ENCODE data around the gene PCMT1.
A peak's percentile ranks its signal among the peaks of the same experiment; 100 is the strongest.
"Not testable (repeated sequence)": the region's sequence is repeated elsewhere in the genome, so short reads cannot be mapped to it uniquely, and the experiment has no call there.

PCMT1 gene

GRCh38 chr6:149823013-149823412 is 73.5 kb downstream of the PCMT1 start:
- DNase-seq = no peak

GRCh38 chr6:149825292-149825691 is 75.8 kb downstream of the PCMT1 start:
- DNase-seq = no peak

GRCh38 chr6:149830731-149831307 is 81.3 kb downstream of the PCMT1 start:
- DNase-seq = no peak

- peak; percentile 61 to 72 for DNase-seq
These were observed 81.8 kb downstream of the PCMT1 start for GRCh38 chr6:149831308-149831820.

- DNase-seq = no peak
These were observed 84.1 kb downstream of the PCMT1 start for GRCh38 chr6:149833651-149834050.

GRCh38 chr6:149834513-149835481 is 85.3 kb downstream of the PCMT1 start:
- peak; percentile 47 to 61 for DNase-seq

GRCh38 chr6:149840345-149841075 is 91.0 kb downstream of the PCMT1 start:
- peak in 1 of 2 donors; percentile 58 for DNase-seq

- DNase-seq = no peak
These were observed 92.8 kb downstream of the PCMT1 start for GRCh38 chr6:149842331-149842730.

- DNase-seq = no peak
These were observed 93.6 kb downstream of the PCMT1 start for GRCh38 chr6:149843051-149843633.

- DNase-seq = not testable (repeated sequence)
These were observed 94.5 kb downstream of the PCMT1 start for GRCh38 chr6:149844036-149844435.

GRCh38 chr6:149844480-149844879 is 94.9 kb downstream of the PCMT1 start:
- DNase-seq = no peak

- no peak for DNase-seq
These were observed 96.0 kb downstream of the PCMT1 start for GRCh38 chr6:149845549-149845948.

- DNase-seq = no peak
These were observed 96.8 kb downstream of the PCMT1 start for GRCh38 chr6:149846321-149846720.

- no peak for DNase-seq
These were observed 98.4 kb downstream of the PCMT1 start for GRCh38 chr6:149847939-149848267.

- DNase-seq = not testable (repeated sequence)
These were observed 98.8 kb downstream of the PCMT1 start for GRCh38 chr6:149848343-149848742.

GRCh38 chr6:149851461-149852110 is 102.0 kb downstream of the PCMT1 start:
- no peak for DNase-seq

GRCh38 chr6:149852180-149852579 is 102.6 kb downstream of the PCMT1 start:
- DNase-seq = no peak

GRCh38 chr6:149852881-149853280 is 103.3 kb downstream of the PCMT1 start:
- no peak for DNase-seq

- DNase-seq = not testable (repeated sequence)
These were observed 104.5 kb downstream of the PCMT1 start for GRCh38 chr6:149854017-149854416.

- no peak for DNase-seq
These were observed 105.0 kb downstream of the PCMT1 start for GRCh38 chr6:149854532-149854931.

GRCh38 chr6:149855040-149855654 is 105.6 kb downstream of the PCMT1 start:
- DNase-seq = no peak

- DNase-seq = no peak
These were observed 106.2 kb downstream of the PCMT1 start for GRCh38 chr6:149855741-149856140.

All from hippocampal formation (tissue), 2 donors.